ENCODE measurements around the gene SPRR2E.
"Not testable (repeated sequence)": the region's sequence is repeated elsewhere in the genome, so short reads cannot be mapped to it uniquely, and the experiment has no call there.

Gene SPRR2E

GRCh38 chr1:153058826-153059784, 35.2 kb downstream of the SPRR2E start:
- DNase-seq, result no peak

DNA sequence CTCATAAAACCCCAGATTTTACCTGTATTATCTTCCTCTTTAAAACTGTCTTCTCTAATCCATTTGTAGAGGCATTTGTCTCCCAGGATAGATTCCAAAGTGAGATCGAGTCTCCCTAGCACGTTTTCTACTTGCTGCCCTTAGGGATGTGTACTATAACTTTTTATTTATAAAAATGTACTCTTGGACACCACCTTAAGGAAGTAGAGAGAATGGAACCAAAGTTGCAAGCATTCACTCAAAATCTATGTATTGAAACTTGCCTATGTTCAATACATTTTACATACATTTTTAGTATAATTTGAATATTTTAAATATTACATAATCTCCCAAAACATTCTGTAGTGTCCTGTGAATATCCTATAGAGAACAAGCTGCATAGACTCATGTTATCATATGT, 36.2 kb downstream of the SPRR2E start:
- DNase-seq, result no peak

GRCh38 chr1:153057375-153057774, 37.0 kb downstream of the SPRR2E start, which contains the start of gene SPRR2A:
TSS of gene SPRR2A (minus strand) at chr1:153057512. CDS start at chr1:153056735, 777 bp downstream.
- no peak for DNase-seq

DNA sequence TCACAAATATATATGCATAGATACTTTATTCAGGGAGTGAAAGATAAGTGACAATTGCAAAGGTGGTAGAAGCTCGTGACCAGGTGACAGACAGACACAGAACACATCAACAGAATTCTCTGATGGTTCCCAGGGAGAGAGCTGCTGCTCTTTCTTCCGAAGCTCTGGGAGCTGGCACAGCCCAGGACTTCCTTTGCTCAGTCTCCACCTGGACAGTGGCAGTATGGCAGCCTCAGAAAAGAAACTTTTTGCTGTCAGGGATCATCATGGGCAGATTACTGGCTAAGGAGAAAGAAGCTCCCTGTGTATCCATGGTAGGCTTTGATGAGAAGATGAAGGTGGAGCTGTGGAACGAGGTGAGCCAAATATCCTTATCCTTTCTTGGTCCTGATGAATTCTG, 38.2 kb downstream of the SPRR2E start:
- not testable (repeated sequence) for DNase-seq

- DNase-seq, result no peak
These were observed 45.1 kb downstream of the SPRR2E start for GRCh38 chr1:153049211-153049610.
